ENCODE data around the gene UROS. TPM values are rescaled to one million over a fixed set of nuclear protein-coding genes. Genes with fewer than 3 reads are reported as not detected.

UROS gene
- total and polyA plus RNA-seq, 9 donors, result 45.2 to 64.4 (median 55.1) TPM

- H3K27me3 ChIP-seq (ENCODE audit: control insufficient read depth, insufficient read depth, low read length), result no peaks in the 10 kb centered on the region
- no peak overlapping the region for H3K27ac ChIP-seq (ENCODE audit: low read length)
- 75% methylated on average over 2 of the region's 2 CpGs for whole genome bisulfite sequencing (ENCODE audit: insufficient coverage)
- no peak for DNase-seq
- H3K4me1 ChIP-seq (ENCODE audit: control insufficient read depth, insufficient read depth, low read length), result no peaks in the 10 kb centered on the region
- H3K36me3 ChIP-seq (ENCODE audit: control insufficient read depth, insufficient read depth, low read length), result peaks cover 74% of the 10 kb centered on the region
- no peaks in the 10 kb centered on the region for H3K9me3 ChIP-seq (replicated peaks; ENCODE audit: control insufficient read depth, low read depth, low read length)
- no peak overlapping the region for H3K4me3 ChIP-seq (ENCODE audit: low read length)
These were observed 27.9 kb downstream of the UROS start for GRCh38 chr10:125795128-125795527.

GRCh38 chr10:125792342-125793300 is 30.4 kb downstream of the UROS start:
- no peak overlapping the region for H3K27ac ChIP-seq (ENCODE audit: low read length)
- DNase-seq, result no peak
- peaks cover 73% of the 10 kb centered on the region for H3K36me3 ChIP-seq (ENCODE audit: control insufficient read depth, insufficient read depth, low read length)
- no peaks in the 10 kb centered on the region for H3K27me3 ChIP-seq (ENCODE audit: control insufficient read depth, insufficient read depth, low read length)
- H3K9me3 ChIP-seq (replicated peaks; ENCODE audit: control insufficient read depth, low read depth, low read length), result no peaks in the 10 kb centered on the region
- WGBS (ENCODE audit: insufficient coverage), result 77% methylated on average over 11 of the region's 14 CpGs
- no peak overlapping the region for H3K4me3 ChIP-seq (ENCODE audit: low read length)
- H3K4me1 ChIP-seq (ENCODE audit: control insufficient read depth, insufficient read depth, low read length), result peaks cover 20% of the 10 kb centered on the region

GRCh38 chr10:125788156-125789034 is 34.7 kb downstream of the UROS start:
- no peaks in the 10 kb centered on the region for H3K9me3 ChIP-seq (replicated peaks; ENCODE audit: control insufficient read depth, low read depth, low read length)
- WGBS (ENCODE audit: insufficient coverage), result 86% methylated on average over 15 of the region's 17 CpGs
- H3K36me3 ChIP-seq (ENCODE audit: control insufficient read depth, insufficient read depth, low read length), result peaks cover 34% of the 10 kb centered on the region
- H3K27me3 ChIP-seq (ENCODE audit: control insufficient read depth, insufficient read depth, low read length), result no peaks in the 10 kb centered on the region
- peak overlapping the region; percentile 31 for H3K27ac ChIP-seq (ENCODE audit: low read length)
- H3K4me1 ChIP-seq (ENCODE audit: control insufficient read depth, insufficient read depth, low read length), result peaks cover 20% of the 10 kb centered on the region
- no peak overlapping the region for H3K4me3 ChIP-seq (ENCODE audit: low read length)
- no peak for DNase-seq

GRCh38 chr10:125785791-125786190 is 37.3 kb downstream of the UROS start:
- no peak for DNase-seq
- Histone ChIP-seq H3K27me3 (ENCODE audit: control insufficient read depth, insufficient read depth, low read length) (no peaks in the 10 kb centered on the region), H3K4me1 (ENCODE audit: control insufficient read depth, insufficient read depth, low read length) (peaks cover 34% of the 10 kb centered on the region), H3K27ac (ENCODE audit: low read length) (no peak overlapping the region), H3K36me3 (ENCODE audit: control insufficient read depth, insufficient read depth, low read length) (peaks cover 18% of the 10 kb centered on the region), H3K4me3 (ENCODE audit: low read length) (no peak overlapping the region), H3K9me3 (replicated peaks; ENCODE audit: control insufficient read depth, low read depth, low read length) (no peaks in the 10 kb centered on the region)
- no CpG with 5 or more reads among the region's 9 CpGs for WGBS (ENCODE audit: insufficient coverage)

GRCh38 chr10:125783957-125784356 is 39.1 kb downstream of the UROS start:
- peaks cover 11% of the 10 kb centered on the region for H3K36me3 ChIP-seq (ENCODE audit: control insufficient read depth, insufficient read depth, low read length)
- no peaks in the 10 kb centered on the region for H3K27me3 ChIP-seq (ENCODE audit: control insufficient read depth, insufficient read depth, low read length)
- H3K4me1 ChIP-seq (ENCODE audit: control insufficient read depth, insufficient read depth, low read length), result peaks cover 25% of the 10 kb centered on the region
- DNase-seq, result no peak
- H3K9me3 ChIP-seq (replicated peaks; ENCODE audit: control insufficient read depth, low read depth, low read length), result no peaks in the 10 kb centered on the region
- no peak overlapping the region for H3K27ac ChIP-seq (ENCODE audit: low read length)
- 46% methylated on average over 3 of the region's 6 CpGs for WGBS (ENCODE audit: insufficient coverage)
- no peak overlapping the region for H3K4me3 ChIP-seq (ENCODE audit: low read length)

- H3K4me1 ChIP-seq (ENCODE audit: control insufficient read depth, insufficient read depth, low read length), result peaks cover 20% of the 10 kb centered on the region
- no peak overlapping the region for H3K4me3 ChIP-seq (ENCODE audit: low read length)
- no peak for DNase-seq
- H3K27me3 ChIP-seq (ENCODE audit: control insufficient read depth, insufficient read depth, low read length), result no peaks in the 10 kb centered on the region
- H3K27ac ChIP-seq (ENCODE audit: low read length), result no peak overlapping the region
- peaks cover 6% of the 10 kb centered on the region for H3K36me3 ChIP-seq (ENCODE audit: control insufficient read depth, insufficient read depth, low read length)
- H3K9me3 ChIP-seq (replicated peaks; ENCODE audit: control insufficient read depth, low read depth, low read length), result no peaks in the 10 kb centered on the region
- 93% methylated on average over 3 of the region's 7 CpGs for WGBS (ENCODE audit: insufficient coverage)
These were observed 39.6 kb downstream of the UROS start for GRCh38 chr10:125783408-125783807.

GRCh38 chr10:125782616-125783015 is 40.4 kb downstream of the UROS start:
- no peak overlapping the region for H3K4me3 ChIP-seq (ENCODE audit: low read length)
- WGBS (ENCODE audit: insufficient coverage), result 17% methylated on average over 2 of the region's 11 CpGs
- H3K27me3 ChIP-seq (ENCODE audit: control insufficient read depth, insufficient read depth, low read length), result no peaks in the 10 kb centered on the region
- no peaks in the 10 kb centered on the region for H3K36me3 ChIP-seq (ENCODE audit: control insufficient read depth, insufficient read depth, low read length)
- H3K27ac ChIP-seq (ENCODE audit: low read length), result no peak overlapping the region
- H3K9me3 ChIP-seq (replicated peaks; ENCODE audit: control insufficient read depth, low read depth, low read length), result no peaks in the 10 kb centered on the region
- H3K4me1 ChIP-seq (ENCODE audit: control insufficient read depth, insufficient read depth, low read length), result peaks cover 14% of the 10 kb centered on the region
- peak; percentile 57 for DNase-seq

- H3K36me3 ChIP-seq (ENCODE audit: control insufficient read depth, insufficient read depth, low read length), result no peaks in the 10 kb centered on the region
These were observed 41.0 kb downstream of the UROS start for GRCh38 chr10:125782054-125782453.

GRCh38 chr10:125781374-125781773 is 41.7 kb downstream of the UROS start:
- no peak overlapping the region for H3K27ac ChIP-seq (ENCODE audit: low read length)
- WGBS (ENCODE audit: insufficient coverage), result 80% methylated on average over 8 of the region's 8 CpGs

More at GRCh38 chr10:125782054-125782453, 41.0 kb downstream of the UROS start:
- Histone ChIP-seq H3K27me3 (ENCODE audit: control insufficient read depth, insufficient read depth, low read length) (no peaks in the 10 kb centered on the region), H3K27ac (ENCODE audit: low read length) (no peak overlapping the region), H3K4me3 (ENCODE audit: low read length) (no peak overlapping the region), H3K9me3 (replicated peaks; ENCODE audit: control insufficient read depth, low read depth, low read length) (no peaks in the 10 kb centered on the region), H3K4me1 (ENCODE audit: control insufficient read depth, insufficient read depth, low read length) (peaks cover 14% of the 10 kb centered on the region)
- no peak for DNase-seq
- 58% methylated on average over 11 of the region's 11 CpGs for WGBS (ENCODE audit: insufficient coverage)

More at GRCh38 chr10:125781374-125781773, 41.7 kb downstream of the UROS start:
- no peak overlapping the region for H3K4me3 ChIP-seq (ENCODE audit: low read length)
- H3K4me1 ChIP-seq (ENCODE audit: control insufficient read depth, insufficient read depth, low read length), result peaks cover 14% of the 10 kb centered on the region
- H3K9me3 ChIP-seq (replicated peaks; ENCODE audit: control insufficient read depth, low read depth, low read length), result no peaks in the 10 kb centered on the region
- H3K27me3 ChIP-seq (ENCODE audit: control insufficient read depth, insufficient read depth, low read length), result no peaks in the 10 kb centered on the region
- DNase-seq, result no peak
- H3K36me3 ChIP-seq (ENCODE audit: control insufficient read depth, insufficient read depth, low read length), result no peaks in the 10 kb centered on the region

Data from muscle of leg (tissue), 11 donors.